Left lung (tissue), 10 donors: Measurements from ENCODE around the gene HSCB. TPM values are rescaled to one million over a fixed set of nuclear protein-coding genes. Genes with fewer than 3 reads are reported as not detected.
A peak's percentile ranks its signal among the peaks of the same experiment; 100 is the strongest.

Experiments
- ATAC-seq: fragments of 200-7000 bp; cut with Tn5 transposase; one replicate; pipeline ENCODE4 v1.9.1; 2020; ENCODE audit warnings: moderate library complexity
- DNase-seq, 4 donors: peaks; one replicate each; pipeline ENCODE4 v3.0.0-alpha.2; 2013 to 2020
- H3K27ac ChIP-seq, 2 donors: fragments of 200-600 bp; sonication (generic) in 1 of 2; one replicate each; pipeline versions ENCODE4 v1.5.0 to v1.8.0; 2020 to 2021
- H3K27me3 ChIP-seq, 2 donors: fragments of 200-600 bp; sonication (generic) in 1 of 2; one replicate each; pipeline versions ENCODE4 v1.5.0 to v1.8.0; 2020 to 2021
- H3K36me3 ChIP-seq, 2 donors: fragments of 200-600 bp; sonication (generic) in 1 of 2; one replicate each; pipeline versions ENCODE4 v1.5.0 to v1.8.0; 2020 to 2021
- H3K4me1 ChIP-seq, 2 donors: fragments of 200-600 bp; one replicate each; pipeline ENCODE4 v1.8.0; 2021
- H3K4me3 ChIP-seq, 2 donors: fragments of 200-600 bp; sonication (generic) in 1 of 2; one replicate each; pipeline versions ENCODE4 v1.5.0 to v1.8.0; 2020 to 2021; ENCODE audit warnings: mild to moderate bottlenecking in 1 of 2
- H3K9me3 ChIP-seq, 2 donors: fragments of 200-600 bp; sonication (generic) in 1 of 2; one replicate each; pipeline versions ENCODE4 v1.5.0 to v1.8.0; 2020 to 2021
- intact Hi-C, 2 donors: fragments of 100-400 bp; cut with DNase I; formaldehyde crosslinking; loops; one replicate each; pipeline versions ENCODE4 v1.11.2 to v1.14.2; 2022
- polyA plus RNA-seq, 6 donors: library from polyadenylated mRNA; unstranded; fragments of 120-200 nt; gene quantifications; one replicate each; pipeline ENCODE4 v1.2.1, GENCODE V29; 2013; ENCODE audit not compliant: insufficient read length in 6 of 6
- total RNA-seq, 2 donors: library from RNA; stranded (reverse); fragmentation: NEBNext Ultra II Directional; extraction: Animal tissue kit (Norgen Biotek cat#: 25700); gene quantifications; one replicate each; pipeline ENCODE4 v1.2.1, GENCODE V29; 2021
- TF ChIP-seq, protein P1 (sequence below), 2 donors: fragments of 200-600 bp; sonication (generic) in 1 of 2; IDR thresholded peaks; one replicate each; pipeline versions ENCODE4 v1.5.0 to v1.8.0; 2021; ENCODE audit warnings: antibody characterized with exemption in 2 of 2
- donor health status: DM: no; HTN: yes; CAD: no.
- donor health status: DM: no; HTN: no; CAD: no.

HSCB gene
- total and polyA plus RNA-seq, 8 donors, result 11.6 to 21.6 (median 20.5) TPM

DNA sequence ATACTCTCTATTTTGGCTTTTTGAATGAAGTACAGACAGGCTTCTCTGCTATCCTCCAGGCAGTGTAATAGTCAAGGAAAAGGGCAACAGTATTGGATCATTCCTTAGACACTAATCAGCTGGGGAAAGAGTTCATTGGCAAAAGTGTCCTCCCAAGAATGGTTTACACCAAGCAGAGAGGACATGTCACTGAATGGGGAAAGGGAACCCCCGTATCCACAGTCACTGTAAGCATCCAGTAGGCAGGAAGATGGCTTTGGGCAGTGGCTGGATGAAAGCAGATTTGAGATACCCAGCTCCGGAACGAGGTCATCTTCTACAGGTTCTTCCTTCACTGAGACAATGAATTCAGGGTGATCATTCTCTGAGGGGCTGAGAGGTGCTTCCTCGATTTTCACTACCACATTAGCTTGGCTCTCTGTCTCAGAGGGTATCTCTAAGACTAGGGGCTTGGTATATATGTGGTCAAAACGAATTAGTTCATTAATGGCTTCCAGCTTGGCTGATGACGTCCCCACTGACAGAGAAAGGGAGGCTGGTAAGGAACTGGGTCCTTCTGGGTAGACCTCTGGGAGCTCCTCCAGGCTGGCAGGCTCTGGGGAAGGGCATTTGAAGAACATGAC is 53.3 kb downstream of the HSCB start:
- Histone ChIP-seq H3K4me1 (peaks cover 11 to 73% of the 10 kb centered on the region in 2 donors), H3K27ac (no peak overlapping the region), H3K36me3 (peaks cover 0 to 67% of the 10 kb centered on the region in 2 donors), H3K9me3 (no peaks in the 10 kb centered on the region), H3K4me3 (no peak overlapping the region), H3K27me3 (no peaks in the 10 kb centered on the region)
- no peak for DNase-seq
- intact Hi-C loops, result no loop called here
- ATAC-seq, result no peak
- TF ChIP-seq, protein P1, sequence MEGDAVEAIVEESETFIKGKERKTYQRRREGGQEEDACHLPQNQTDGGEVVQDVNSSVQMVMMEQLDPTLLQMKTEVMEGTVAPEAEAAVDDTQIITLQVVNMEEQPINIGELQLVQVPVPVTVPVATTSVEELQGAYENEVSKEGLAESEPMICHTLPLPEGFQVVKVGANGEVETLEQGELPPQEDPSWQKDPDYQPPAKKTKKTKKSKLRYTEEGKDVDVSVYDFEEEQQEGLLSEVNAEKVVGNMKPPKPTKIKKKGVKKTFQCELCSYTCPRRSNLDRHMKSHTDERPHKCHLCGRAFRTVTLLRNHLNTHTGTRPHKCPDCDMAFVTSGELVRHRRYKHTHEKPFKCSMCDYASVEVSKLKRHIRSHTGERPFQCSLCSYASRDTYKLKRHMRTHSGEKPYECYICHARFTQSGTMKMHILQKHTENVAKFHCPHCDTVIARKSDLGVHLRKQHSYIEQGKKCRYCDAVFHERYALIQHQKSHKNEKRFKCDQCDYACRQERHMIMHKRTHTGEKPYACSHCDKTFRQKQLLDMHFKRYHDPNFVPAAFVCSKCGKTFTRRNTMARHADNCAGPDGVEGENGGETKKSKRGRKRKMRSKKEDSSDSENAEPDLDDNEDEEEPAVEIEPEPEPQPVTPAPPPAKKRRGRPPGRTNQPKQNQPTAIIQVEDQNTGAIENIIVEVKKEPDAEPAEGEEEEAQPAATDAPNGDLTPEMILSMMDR (IDR thresholded peaks at IDR 0.05), result no peak

DNA sequence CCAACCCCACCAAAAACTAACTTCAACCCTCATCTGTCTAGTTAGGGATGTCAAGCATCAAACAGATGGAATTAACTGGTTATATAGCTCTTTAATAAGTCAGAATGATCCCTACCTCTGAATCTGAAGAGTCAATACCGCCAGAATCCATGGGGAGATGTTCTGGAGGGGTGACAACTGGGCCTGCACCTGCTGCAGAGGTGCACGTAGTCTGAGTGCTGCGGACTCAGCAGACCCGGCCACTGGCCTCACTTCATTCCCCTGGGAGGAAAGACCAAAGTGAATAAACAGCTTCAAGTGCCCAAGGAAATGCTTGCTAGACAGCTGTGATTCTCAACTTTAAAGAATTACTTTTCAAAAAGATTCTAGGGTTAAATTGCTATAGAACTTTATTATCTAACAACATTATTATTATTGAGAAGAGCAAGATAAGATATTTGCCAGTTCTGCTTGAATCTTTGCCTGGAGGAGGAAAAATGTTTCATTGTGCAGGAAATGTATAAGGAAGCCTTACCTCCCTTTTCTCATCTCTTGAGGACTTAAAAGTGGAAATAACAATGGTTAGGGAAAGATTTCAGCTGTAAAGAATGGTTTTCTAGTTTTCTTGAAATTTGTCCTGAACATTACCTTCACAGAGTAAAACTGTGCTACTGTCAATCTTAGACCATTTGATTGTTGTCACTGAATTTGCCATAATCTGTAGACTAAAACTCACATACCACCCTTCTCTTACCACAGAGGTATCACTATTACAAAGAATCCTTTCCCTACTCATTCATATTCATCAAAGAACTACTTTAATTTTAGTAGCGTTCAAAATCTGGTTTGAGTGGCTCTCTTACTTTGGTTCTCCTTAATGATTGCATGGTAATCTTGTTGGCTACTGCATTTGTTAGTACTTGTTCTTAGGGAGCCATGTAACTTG is 54.4 kb downstream of the HSCB start:
- TF ChIP-seq, protein P1 (IDR thresholded peaks at IDR 0.05), result no peak
- peaks cover 0 to 67% of the 10 kb centered on the region in 2 donors for H3K36me3 ChIP-seq
- H3K27ac ChIP-seq, result peak overlapping the region in 1 of 2 donors; percentile 57
- ATAC-seq (no peak), DNase-seq (no peak)
- H3K4me3 ChIP-seq, result peak overlapping the region in 1 of 2 donors; percentile 92
- H3K4me1 ChIP-seq, result peaks cover 11 to 68% of the 10 kb centered on the region in 2 donors
- no peaks in the 10 kb centered on the region for H3K27me3 ChIP-seq
- H3K9me3 ChIP-seq, result no peaks in the 10 kb centered on the region
- intact Hi-C loops, result no loop called here

DNA sequence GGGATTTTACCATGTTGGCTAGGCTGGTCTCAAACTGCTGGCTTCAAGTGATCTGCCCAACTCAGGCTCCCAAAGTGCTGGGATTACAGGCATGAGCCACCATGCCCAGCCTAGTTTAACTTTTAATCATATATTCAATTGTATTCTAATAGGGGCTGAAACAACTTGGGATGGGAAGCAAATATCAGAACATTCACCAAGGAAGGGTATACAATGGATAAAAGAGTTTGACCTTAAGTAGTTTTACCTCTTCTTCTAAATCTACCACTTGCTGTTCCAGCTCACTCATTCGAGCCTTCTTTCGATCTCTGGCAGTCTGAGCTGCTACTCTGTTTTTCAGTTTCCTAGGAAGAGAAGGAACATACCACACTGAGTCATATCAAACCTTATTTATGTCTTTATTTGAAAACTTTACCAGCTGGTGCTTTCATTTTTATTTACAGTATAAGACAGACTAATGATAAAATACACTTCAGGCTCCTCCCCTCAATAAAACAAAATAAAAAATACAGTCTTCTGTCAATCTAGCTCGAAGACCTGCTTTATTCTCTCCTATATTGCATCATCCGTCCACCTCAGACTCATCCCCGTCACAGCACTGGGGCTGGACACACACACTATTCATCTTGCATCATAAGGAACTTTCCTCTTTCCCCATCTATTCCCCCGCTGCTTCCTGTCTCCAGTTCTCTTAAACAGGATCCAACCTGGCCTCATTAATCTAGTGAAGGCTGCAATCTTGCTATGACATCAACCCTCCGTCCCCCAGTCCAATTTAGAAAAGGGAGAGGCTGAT is 57.2 kb downstream of the HSCB start:
- H3K4me1 ChIP-seq, result peaks cover 21 to 78% of the 10 kb centered on the region in 2 donors
- H3K36me3 ChIP-seq, result peaks cover 0 to 50% of the 10 kb centered on the region in 2 donors

DNA sequence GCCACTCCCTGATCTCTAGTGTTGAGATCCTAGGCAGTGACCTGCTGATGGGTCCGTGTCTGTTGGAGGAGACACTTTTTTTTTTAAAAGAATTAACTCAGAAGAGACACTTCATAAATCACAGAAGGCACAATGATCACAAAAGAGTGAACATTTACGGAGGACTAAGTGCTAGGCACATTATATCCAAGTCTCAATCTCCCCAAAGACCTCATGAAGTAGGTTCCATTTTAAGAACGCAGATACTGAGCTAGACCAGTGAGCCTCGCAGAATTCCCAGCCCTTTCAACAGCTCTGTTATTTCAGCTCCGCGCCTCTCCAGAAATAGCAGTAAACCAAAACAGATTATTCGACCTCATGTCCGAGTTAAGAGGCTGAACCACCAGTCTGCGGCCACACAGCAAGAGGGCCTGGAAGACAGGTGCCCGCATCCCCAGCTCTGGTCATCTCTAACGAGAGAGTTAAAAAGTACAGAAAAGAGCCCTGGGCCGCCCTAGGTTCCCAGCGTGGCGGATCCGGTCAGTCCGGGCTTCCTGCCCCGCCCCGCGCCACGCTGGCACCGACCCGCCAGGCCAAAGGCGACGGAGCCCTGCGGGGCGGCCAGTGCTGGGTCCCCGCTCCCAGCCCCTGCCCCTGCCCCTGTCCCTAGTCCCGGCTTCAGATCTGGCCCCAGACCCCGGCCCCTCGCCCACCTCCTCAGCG is 57.9 kb downstream of the HSCB start:
- peak overlapping the region; percentile 87 to 92 for H3K4me3 ChIP-seq
- H3K27me3 ChIP-seq, result no peaks in the 10 kb centered on the region
- intact Hi-C loops, result no loop called here
- DNase-seq, result peak; percentile 60 to 92 (median 66)
- TF ChIP-seq, protein P1 (IDR thresholded peaks at IDR 0.05), result no peak
- H3K27ac ChIP-seq, result peak overlapping the region; percentile 99
- peaks cover 0 to 42% of the 10 kb centered on the region in 2 donors for H3K36me3 ChIP-seq
- ATAC-seq, result peak; percentile 74
- H3K9me3 ChIP-seq, result no peaks in the 10 kb centered on the region
- peaks cover 18 to 71% of the 10 kb centered on the region in 2 donors for H3K4me1 ChIP-seq

More for the DNA sequence above, 57.2 kb downstream of the HSCB start:
- Histone ChIP-seq H3K4me3 (peak overlapping the region; percentile 87 to 92), H3K9me3 (no peaks in the 10 kb centered on the region), H3K27me3 (no peaks in the 10 kb centered on the region), H3K27ac (peak overlapping the region; percentile 99)
- TF ChIP-seq, protein P1 (IDR thresholded peaks at IDR 0.05), result no peak
- DNase-seq, result peak in 1 of 4 donors; percentile 58
- intact Hi-C loops, result no loop called here
- ATAC-seq, result peak; percentile 30
